ENCODE data around the gene CDH9.

DNA sequence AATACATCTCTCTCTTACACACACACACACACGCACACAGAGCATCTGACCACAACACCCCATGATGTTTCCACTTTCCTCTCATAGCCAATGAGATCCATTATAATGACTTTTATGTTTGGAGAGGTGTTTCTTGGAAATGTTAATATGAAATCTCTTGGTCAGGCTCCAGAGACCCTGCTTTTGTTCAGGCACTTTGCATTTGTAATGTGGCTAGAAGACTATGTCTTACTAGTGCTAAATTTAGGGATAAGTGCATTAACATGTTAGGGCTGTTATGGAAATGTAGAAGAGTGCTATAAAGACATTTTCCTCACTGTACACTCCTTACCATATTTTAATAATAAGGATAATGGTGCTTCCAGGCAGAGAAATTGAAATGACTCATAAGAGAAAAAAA is 3.8 kb downstream of the CDH9 start:
- TF ChIP-seq, protein P1, sequence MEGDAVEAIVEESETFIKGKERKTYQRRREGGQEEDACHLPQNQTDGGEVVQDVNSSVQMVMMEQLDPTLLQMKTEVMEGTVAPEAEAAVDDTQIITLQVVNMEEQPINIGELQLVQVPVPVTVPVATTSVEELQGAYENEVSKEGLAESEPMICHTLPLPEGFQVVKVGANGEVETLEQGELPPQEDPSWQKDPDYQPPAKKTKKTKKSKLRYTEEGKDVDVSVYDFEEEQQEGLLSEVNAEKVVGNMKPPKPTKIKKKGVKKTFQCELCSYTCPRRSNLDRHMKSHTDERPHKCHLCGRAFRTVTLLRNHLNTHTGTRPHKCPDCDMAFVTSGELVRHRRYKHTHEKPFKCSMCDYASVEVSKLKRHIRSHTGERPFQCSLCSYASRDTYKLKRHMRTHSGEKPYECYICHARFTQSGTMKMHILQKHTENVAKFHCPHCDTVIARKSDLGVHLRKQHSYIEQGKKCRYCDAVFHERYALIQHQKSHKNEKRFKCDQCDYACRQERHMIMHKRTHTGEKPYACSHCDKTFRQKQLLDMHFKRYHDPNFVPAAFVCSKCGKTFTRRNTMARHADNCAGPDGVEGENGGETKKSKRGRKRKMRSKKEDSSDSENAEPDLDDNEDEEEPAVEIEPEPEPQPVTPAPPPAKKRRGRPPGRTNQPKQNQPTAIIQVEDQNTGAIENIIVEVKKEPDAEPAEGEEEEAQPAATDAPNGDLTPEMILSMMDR (IDR thresholded peaks at IDR 0.05 in 4 of 5, conservative IDR thresholded peaks at IDR 0.05 in 1 of 5): no peak
- TF ChIP-seq POLR2A (IDR thresholded peaks at IDR 0.05): no peak
